ENCODE data around the gene C11orf86.

DNA sequence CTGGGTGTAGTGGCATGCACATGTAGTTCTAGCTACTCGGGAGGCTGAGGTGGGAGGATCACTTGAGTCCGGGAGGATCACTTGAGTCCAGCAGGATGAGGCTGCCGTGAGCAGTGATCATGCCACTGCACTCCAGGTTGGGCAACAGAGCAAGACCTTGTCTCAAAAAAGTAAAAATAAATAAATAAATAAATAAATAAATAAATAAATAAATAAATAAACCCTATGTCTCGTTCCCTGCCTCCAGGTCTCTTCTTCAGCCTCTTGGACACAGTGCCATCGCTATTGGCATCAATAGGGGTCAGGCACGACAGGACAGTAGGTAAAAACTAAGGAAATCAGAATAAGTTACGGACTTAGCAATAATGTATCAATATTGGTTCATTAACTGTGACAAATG is 24.5 kb downstream of the C11orf86 start:
- TF ChIP-seq CTCF (IDR thresholded peaks at IDR 0.05) (no peak), POLR2AphosphoS5 (IDR thresholded peaks at IDR 0.05) (no peak), EP300 (IDR thresholded peaks at IDR 0.05) (no peak), POLR2A (IDR thresholded peaks at IDR 0.05) (no peak)

Measured in upper lobe of left lung (tissue), 4 donors.